HT1080 (cell line): ENCODE results near the gene VIPR2. TPM values are rescaled to one million over a fixed set of nuclear protein-coding genes. Genes with fewer than 3 reads are reported as not detected.

Source experiments
- DNase-seq: peaks from one replicate; pipeline ENCODE4 v3.0.0-alpha.2; 2015; ENCODE audit warnings: low read depth
- total RNA-seq: library from RNA; depleted of rRNA; stranded (reverse); fragments of >200 nt; shearing (Covaris generic); gene quantifications from 2 replicates; pipeline ENCODE4 v1.2.3, GENCODE V29; 2014

The VIPR2 gene
- total RNA-seq, 1 experiment from 2014 or later: not detected

DNA sequence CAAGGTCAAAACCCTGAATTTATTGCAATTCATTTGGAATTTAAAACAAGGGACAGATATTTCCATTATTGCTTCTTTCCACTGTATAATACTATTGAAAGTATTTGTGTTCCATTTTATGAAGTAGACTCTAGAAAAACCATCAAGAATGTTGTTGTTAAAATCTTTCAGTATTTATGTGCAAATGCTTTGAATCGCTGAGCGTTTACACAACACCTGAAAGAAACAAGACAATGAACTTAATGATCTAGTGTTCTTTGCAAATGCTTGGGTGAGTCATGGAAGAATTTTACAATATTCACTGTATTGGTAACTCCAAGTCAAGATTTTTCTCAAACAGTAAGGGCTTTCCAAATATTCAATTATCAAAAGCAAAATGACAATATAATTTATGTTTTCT is 97.1 kb downstream of the VIPR2 start:
- DNase-seq: no peak

DNA sequence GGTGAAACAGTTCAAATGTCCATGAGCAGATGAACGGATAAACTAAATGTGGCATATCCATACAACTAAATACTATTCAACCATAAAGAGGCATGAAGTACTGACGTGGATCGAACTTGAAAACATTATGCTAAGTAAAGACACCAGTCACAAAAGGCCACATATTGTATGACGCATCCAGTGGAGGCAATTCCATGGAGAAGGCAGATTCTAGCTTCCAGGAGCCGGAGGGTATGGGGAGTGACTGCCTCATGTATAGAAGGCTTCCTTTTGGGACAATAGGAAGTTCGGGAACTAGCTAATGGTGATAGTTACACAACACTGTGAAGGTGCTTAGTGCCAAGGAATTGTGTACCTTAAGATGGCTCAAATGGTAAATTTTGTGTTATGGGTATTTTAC is 98.4 kb downstream of the VIPR2 start:
- DNase-seq: no peak

DNA sequence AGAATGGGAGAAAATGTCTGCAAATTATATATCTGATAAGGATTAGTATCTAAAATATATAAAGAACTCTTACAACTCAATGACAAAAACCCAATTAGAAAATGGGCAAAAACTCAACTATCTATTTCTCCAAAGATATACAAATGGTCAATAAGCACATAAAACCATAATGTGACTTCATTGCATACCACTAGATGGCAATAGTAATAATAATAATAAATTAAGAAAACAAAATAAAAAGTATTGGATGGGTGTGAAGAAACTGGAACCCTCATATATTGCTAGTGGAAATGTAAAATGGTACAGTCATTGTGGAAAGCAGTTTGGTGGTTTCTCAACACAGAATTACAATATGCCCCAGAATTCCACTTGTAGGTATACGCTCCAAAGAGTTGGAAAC is 98.8 kb downstream of the VIPR2 start:
- DNase-seq: no peak

DNA sequence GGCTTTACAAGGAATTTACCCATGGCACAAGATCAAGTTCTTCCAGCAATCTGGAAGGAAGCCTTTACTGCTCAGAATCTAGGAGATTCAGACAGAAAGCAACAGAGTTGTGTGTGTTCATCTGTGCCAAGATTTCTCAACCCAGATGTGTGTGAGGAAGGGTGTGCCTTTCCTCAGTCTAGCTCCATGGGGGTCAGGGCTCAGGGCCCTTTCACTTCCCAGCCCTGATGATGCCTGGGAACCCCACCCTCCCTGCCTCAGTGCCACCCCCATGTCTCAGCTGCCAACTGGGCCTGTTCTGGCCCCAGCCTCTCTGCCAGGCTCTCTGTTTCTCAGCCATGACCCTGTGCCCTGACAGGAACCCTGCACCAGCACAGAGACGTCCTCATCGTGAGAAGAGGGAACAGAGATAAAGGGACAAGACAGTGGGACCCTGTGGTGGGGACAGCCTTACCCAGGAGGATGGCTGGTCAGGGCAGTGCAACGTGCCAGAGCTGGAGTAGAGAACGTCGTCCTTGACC is 102.0 kb downstream of the VIPR2 start:
- DNase-seq: no peak

DNA sequence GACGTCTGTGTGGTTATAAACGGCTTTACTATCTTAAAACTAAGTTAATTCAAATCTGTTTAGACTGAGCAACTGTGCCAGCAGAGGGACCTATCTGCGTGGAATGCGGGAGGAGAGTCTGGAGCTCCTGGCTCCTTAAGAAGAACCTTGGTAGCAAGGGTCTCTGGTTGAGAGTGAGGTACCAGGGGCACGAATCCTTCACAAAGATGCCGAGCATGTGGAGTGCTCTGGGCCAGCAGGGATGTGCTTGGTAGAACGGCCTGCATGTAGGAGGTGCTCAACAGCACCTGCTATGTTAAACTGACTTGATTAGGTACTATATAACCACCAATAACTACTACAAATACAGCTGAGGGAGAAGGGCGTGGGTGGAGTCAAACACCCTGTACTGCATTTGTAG is 102.6 kb downstream of the VIPR2 start:
- DNase-seq: no peak

DNA sequence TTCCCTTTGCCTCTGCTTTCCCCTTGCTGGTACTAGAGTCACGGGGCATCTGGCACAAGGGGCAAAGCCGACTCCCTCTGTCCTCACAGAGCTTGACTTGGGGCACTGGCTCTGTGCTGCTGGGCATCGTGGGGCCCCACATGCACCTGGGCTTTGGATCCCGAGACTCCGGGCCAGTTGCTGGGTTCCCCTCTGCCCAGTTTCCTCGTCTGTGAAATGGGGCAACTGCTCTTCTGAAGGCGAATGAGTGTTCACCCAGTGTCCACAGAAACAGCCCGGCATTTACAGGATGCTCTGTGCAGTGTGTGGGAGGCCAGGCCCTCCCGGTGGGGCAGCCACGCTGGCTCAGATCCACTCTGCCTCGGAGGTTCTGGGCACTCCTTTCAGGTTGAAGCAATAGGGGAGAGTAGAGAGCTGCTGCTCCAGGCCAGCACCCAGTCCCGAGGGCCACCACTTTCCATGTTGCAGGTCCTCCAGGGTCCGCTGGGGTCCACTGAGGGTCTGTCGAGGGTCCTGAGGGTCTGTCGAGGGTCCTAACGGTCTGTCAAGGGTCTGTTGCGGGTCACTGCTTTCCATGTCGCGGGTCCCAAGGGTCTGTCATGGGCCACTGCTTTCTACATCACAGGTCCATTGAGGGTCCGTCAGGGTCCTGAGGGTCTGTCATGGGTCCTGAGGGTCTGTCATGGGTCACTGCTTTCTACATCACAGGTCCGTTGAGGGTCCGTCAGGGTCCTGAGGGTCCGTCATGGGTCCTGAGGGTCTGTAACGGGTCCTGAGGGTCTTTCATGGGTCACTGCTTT is 103.6 kb downstream of the VIPR2 start:
- DNase-seq: no peak

DNA sequence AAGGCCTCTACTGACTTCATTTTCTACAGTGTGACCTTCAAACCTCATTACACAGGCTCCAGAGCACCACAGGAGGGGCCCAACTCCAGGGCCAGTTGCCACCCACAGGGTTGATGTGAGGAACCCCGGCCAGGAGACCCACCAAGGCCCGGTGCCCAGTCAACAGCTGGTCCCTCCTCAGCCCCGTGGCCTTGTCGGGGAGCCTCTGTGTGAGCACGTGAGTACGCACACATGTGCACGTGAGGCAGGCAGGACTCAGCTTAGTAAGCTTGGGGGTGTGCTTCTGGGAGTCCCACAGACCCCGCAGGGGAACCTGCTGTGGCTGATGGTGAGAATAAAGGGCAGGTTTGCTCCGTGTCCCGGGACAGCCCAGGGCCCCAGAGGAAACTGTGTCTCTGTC is 104.5 kb downstream of the VIPR2 start:
- no peak for DNase-seq

DNA sequence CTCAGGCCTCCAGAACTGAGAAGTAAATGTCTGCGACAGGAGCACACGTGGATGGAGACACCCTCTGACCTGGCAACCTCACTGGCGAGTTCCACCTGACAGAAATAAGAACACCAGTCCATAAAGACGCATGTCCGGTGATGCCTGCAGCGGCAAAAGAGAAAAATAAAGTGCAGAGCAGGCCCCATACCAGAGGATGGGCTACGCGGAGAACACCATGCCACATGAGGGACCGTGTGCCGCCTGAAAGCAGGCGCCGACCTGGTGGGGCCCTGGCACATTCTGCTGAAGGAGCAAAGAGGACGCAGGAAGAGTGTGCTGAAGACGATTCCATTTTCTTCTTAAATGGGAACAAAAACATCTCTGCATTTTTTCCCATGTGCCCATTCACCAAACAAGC is 105.0 kb downstream of the VIPR2 start:
- no peak for DNase-seq

DNA sequence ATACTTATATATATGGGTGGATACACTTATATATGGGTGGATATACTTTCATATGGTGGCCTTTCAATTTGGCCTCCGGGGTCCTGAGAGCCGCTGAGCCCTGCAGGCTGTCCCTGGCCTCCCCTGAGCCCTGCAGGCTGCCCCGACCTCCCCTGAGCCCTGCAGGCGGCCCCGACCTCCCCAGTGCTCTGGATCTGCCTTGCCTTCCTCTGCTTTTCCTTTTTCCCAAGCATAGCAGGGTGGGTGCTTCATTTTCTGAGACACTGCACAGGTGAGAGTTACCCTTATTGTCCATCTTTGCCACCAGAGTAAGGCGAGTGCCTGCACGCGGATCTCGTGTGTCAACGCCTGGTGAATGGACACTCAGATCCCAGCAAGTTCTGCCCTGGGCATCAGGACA is 106.6 kb downstream of the VIPR2 start:
- no peak for DNase-seq

DNA sequence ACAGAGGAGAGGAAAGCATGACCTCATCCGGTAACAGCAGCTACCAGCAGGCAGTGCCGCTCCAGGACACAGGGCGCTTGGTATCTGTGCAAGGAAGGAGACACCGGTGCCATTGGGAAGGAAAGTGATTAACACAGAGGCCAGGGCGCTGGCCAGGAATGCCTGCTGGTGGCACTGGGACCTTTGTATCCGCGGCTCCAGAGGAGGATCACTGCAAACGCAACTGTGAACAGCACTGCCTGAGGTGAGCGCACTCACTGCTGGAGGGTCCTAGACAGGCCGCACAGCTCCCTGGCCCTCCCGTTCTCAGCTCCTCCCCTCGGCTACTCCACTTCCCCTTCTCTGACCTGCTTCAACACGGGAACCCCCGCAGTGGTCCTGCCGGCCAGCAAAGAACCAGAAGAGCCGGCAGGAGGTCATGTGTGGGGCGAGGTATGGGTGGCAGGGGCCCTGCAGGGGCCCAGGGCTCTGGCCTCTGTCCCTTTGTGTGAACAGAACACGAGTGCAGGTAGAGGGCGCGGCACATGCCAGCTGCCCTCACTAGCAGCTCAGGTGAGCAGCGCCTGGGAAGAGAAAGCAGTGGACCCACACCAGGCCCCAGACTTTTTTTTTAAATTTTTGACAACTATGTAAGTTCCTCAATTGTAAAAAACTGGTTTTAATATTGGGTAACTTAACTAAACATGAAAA is 107.6 kb downstream of the VIPR2 start:
- DNase-seq: no peak

DNA sequence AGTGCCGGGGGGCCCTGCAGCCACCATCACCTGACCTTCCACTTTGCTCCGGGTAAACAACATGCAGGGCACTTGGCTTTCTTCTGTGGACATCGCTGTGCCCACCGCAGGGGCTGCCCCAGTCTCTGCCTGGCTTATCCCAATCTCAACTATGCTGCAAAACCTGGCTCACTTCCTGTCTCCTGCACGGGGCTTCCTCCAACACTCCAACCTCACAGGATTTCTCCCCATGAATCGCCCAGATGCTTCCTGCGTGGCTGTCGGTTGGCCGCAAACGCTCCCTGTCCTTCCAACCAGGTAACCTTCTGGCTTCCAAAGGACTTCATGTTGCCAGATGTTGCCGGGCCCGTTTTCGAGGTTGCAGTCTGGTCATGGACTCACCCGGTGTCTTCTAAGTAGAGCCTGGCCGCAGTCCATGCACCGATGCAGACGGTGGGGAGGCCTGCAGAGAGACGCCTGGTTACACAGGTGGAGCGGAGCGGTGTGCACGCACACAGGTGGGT is 109.0 kb downstream of the VIPR2 start:
- no peak for DNase-seq

DNA sequence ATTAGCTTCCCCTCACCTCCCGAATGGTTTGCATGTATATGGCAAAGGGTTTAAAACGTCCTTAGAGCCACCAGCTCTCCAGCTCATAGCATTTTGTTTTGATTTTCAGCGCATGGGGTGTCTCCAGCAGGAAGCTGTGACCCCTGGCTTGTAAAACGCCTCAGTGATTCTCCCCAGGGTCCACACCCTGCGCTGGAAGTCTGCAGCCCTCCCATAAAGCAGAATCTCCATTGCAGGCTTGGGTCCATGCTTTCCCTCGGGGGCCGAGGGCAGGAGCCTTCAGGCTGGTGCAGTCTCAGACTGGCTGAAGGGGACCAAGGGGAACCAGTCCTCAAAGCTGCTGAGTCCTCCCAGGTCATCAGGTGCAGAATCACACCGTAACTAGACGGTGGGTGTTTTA is 109.7 kb downstream of the VIPR2 start:
- no peak for DNase-seq

DNA sequence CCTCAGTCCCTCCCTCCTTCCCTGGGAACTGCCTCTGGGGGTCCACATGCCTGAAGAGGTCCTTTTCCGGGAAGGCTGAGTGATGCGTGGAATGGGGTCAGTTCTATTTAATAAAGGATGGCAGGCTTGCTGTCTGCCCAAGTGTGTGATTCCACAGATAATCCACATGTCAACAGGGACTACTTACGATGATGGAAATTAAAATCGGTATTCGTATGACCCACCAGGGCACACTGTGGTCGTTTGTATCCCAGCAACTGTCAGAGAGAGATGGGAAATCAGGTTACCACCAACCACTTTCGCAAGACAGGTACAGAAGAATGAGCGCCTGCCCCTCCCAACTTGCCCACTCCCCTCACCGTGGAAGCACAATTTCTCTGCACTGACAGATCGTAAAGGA is 110.3 kb downstream of the VIPR2 start:
- DNase-seq: no peak

DNA sequence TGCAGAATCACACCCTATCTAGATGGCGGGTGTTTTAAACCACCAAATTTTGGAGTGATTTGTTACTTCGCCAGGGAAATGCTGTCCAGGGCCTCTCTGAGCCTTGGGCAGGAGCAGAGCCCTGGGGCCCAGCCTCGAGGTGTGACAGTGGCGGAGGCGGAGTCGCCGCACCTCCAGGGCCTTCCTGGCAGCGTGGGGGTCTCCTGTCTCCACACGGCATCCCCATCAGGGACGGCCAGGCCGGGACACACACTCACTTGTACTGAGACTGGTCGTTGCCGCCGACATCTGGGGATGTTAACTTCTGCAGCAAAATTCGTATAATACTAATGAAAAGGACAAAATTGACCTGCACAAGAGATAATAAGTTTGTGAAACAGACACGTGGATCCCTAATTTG is 110.7 kb downstream of the VIPR2 start:
- no peak for DNase-seq

DNA sequence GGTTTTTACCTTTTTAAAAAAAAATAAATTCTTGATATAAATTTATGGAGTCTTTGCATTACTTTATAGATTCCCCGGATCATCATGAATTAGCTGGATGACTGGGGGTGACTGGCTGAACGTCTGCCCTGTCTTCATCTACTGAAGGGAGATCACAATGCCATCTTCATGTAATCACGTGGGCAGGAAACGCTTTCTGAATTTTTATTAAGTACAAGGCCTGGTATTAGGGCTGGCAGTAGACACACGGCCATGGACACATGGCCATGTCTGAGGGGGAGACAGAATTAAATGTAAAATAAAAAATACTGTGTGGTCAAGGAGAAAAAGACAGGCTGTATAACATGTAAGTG is 111.2 kb downstream of the VIPR2 start:
- DNase-seq: no peak

DNA sequence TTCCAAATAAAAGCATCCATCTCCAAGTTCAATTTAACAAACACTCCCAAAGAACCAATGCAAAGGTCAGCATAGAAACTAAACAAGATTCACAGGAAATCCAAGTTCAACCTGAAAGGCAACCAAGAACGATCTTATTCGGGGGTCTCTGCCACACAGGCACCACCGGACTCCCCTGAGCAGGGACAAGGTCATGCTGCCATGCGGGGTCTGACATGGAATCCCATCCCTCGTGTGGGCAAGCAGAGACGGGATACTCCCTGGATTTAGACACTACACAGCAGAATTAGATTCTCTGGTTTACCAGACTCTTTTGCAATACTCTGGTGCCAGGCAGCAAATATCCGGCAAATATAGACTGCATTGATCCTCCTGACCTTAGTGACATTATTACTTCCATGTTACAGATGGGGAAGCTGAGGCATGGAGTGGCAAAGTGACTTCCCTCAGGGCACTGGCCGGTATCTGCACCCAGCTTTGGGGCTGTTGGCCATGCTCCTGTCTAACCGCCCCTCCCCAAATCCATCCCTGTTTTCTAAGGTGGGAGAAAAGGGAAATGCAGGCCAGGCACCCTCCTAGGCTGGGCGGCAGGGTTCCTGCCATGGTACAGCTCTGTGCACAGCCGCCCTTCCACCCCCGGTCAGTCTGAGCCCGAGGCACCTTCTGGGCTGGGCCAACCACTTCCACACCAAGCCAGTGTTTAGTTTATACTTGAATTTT is 111.8 kb downstream of the VIPR2 start:
- no peak for DNase-seq

DNA sequence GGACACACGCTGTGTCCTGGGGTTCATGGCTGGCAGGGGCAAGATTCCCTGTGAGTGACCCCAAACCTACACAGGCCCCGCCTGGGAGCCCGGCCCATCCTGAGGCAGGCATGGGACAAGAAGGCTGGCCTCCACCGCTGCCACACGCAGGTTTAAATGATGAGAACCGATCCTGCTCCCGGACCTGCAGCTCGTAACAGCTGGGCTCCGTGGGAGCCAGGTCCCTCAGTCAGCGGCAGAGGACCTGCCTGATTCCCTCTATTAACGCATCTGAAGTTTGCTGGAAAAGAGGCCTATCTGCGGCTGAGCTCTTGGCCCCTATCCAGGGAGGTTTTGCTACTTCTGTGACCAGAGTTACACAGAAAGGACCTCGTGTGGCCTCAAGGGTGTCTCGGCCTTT is 112.3 kb downstream of the VIPR2 start:
- DNase-seq: no peak

DNA sequence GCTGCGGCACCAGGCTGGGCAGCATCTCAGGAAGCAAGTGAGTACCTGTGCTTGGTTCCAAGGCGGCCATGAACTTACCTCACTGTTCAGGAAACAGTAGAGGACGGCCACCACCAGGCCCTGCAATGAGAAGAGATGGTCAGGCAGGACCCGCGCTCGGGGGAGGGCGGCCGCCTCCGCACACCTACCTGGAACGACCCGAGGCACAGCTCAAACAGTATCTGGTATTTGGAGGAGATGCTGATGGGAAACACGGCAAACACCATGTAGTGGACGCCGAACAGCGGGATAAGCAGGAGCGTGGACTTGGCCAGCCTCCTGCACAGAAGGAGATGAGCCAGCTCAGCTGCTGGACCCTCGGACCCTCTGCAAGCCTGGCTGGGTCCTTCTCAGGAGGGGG is 112.9 kb downstream of the VIPR2 start:
- DNase-seq: no peak

DNA sequence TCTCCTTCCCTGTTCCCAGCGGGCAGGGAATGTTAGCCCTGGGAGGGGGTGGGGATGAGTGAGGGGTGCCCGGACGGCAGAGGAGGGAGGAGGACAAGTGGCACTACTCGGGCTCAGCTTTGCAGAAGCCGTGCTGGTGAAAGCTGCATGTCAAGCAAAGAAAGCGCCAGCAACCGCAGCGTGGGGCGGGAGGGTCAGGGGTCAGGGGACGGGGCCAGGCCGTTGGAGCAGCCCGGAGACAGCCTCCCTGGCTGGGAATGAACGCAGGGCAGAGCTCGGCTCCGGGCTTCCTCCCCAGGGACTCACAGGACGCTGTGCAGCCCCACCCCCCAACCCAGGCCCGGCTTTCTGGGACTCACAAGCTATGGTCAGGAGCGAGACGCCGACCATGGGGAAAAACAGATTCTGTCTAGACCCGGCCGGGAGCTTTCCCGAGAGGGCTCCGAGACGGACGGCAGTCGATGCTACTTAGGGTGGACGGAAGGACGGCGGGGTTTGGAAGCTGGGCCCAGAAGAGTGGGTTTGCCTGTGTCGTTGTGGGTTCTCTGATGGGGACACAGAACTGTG is 113.4 kb downstream of the VIPR2 start:
- DNase-seq: no peak

DNA sequence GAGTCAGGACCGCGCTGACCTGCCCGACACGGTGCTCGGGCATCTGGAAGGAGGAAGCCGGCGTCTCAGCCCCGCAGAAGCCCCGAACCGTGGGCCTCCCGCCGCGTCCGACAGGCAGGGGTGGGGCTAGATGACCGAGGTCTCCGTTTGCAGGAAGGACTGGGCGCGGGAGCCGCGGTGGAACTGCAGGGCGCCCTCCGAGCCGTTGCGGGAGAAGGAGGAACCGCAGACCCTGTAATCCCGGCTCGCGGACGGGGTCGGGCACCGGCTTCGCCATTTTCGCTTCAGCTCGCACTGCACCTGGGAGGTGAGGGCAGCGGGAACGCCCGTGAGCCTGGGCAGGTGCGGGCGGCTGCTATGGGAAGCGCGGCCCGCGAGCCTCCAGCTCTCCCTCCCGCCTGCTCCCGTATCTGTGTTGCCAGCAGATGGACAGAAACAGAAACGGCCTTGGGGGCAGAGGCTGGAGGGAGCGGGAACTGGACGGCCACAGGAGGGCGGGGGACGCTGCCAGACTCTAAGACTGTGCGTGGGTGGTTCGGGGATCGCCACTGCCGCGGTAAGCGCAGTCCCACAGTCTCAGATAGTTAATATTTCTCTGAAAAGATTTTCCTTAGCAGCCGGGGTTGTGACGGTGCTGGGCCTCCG is 114.1 kb downstream of the VIPR2 start:
- no peak for DNase-seq
